H1 (cell line): ENCODE measurements around the gene FAM228B. TPM values are rescaled to one million over a fixed set of nuclear protein-coding genes. Genes with fewer than 3 reads are reported as not detected.

Source experiments
- CTCF ChIA-PET: fragments of 300-600 bp; sonication (Branson Sonifier 250); formaldehyde crosslinking; loops from one replicate; lab custom pipeline; 2021; ENCODE audit not compliant: partially characterized antibody; lab: Charles Lee
- POLR2A ChIA-PET: fragments of 300-600 bp; sonication (Branson Sonifier 250); formaldehyde crosslinking; loops from one replicate; lab custom pipeline; 2021; ENCODE audit warnings: inconsistent platforms; ENCODE audit not compliant: partially characterized antibody; lab: Charles Lee
- DNase-seq, 2 experiments: peaks; one replicate each; pipeline versions ENCODE4 v3.0.0 to v3.0.0-alpha.2; 2010 to 2022; ENCODE audit warnings: low spot score in 2 of 2, low read depth in 1 of 2, mixed read lengths in 1 of 2
- FAIRE-seq: peaks from 2 replicates; lab custom pipeline; 2011; peaks lifted over from hg19 to GRCh38; lab: Jason Lieb, UNC
- H2AFZ ChIP-seq: 2 replicates; pipeline ENCODE4 v1.8.1; 2012; ENCODE audit warnings: low read length, inconsistent platforms
- H2AK5ac ChIP-seq: 2 replicates; pipeline ENCODE4 v1.6.1; 2013; ENCODE audit warnings: low read depth, low read length
- H2BK120ac ChIP-seq: replicated peaks from 2 replicates; pipeline ENCODE3; 2013; ENCODE audit warnings: low read depth, low read length, inconsistent platforms
- H2BK12ac ChIP-seq: 2 replicates; pipeline ENCODE4 v1.6.1; 2013; ENCODE audit warnings: low read depth, low read length
- H2BK15ac ChIP-seq: 2 replicates; pipeline ENCODE4 v1.6.1; 2013; ENCODE audit warnings: low read length
- H2BK20ac ChIP-seq: 2 replicates; pipeline ENCODE4 v1.6.1; 2013; ENCODE audit warnings: low read length
- H2BK5ac ChIP-seq: 2 replicates; pipeline ENCODE4 v1.6.1; 2013; ENCODE audit warnings: low read depth, low read length
- H3K14ac ChIP-seq: 2 replicates; pipeline ENCODE4 v1.6.1; 2013; ENCODE audit warnings: inconsistent platforms; ENCODE audit not compliant: insufficient read length
- H3K18ac ChIP-seq: 2 replicates; pipeline ENCODE4 v1.6.1; 2013; ENCODE audit warnings: low read length; ENCODE audit errors: extremely low read depth
- H3K23ac ChIP-seq: 2 replicates; pipeline ENCODE4 v1.6.1; 2013; ENCODE audit warnings: inconsistent platforms; ENCODE audit not compliant: insufficient read length
- H3K23me2 ChIP-seq: 2 replicates; pipeline ENCODE4 v1.6.1; 2013; ENCODE audit warnings: low read depth, low read length
- H3K27ac ChIP-seq: 2 replicates; pipeline ENCODE4 v1.6.1; 2011; ENCODE audit warnings: low read depth, low read length, inconsistent platforms
- H3K27me3 ChIP-seq, 4 experiments: replicated peaks in 1 of 4; 1 replicate in 1 of 4; 2 replicates in 3 of 4; pipeline versions ENCODE4 v1.6.1 to v1.8.1; 2011 to 2013; ENCODE audit warnings: low read length in 3 of 4, mild to moderate bottlenecking in 3 of 4, inconsistent platforms in 2 of 4, mixed read lengths in 2 of 4, moderate library complexity in 1 of 4; ENCODE audit not compliant: control insufficient read depth in 3 of 4, insufficient read depth in 3 of 4; ENCODE audit errors: extremely low read depth in 1 of 4
- H3K36me3 ChIP-seq, 4 experiments: 2 replicates each; pipeline versions ENCODE4 v1.6.1 to v1.8.1; 2011 to 2013; ENCODE audit warnings: mild to moderate bottlenecking in 4 of 4, low read length in 3 of 4, moderate library complexity in 2 of 4, control low read depth in 1 of 4, inconsistent platforms in 1 of 4; ENCODE audit not compliant: insufficient read depth in 4 of 4, control insufficient read depth in 2 of 4
- H3K4ac ChIP-seq: replicated peaks from 2 replicates; pipeline ENCODE3; 2013; ENCODE audit warnings: low read length, low read depth, mixed read lengths, inconsistent platforms; ENCODE audit not compliant: insufficient read length
- H3K4me1 ChIP-seq, 4 experiments: replicated peaks in 1 of 4; 1 replicate in 1 of 4; 2 replicates in 3 of 4; pipeline versions ENCODE4 v1.6.1 to v1.8.1; 2011 to 2013; ENCODE audit warnings: low read length in 3 of 4, inconsistent platforms in 2 of 4, mixed read lengths in 1 of 4; ENCODE audit not compliant: insufficient read depth in 4 of 4, control insufficient read depth in 3 of 4
- H3K4me2 ChIP-seq, 2 experiments: 2 replicates each; pipeline versions ENCODE4 v1.6.1 to v1.8.1; 2011 to 2013; ENCODE audit warnings: low read depth in 2 of 2, low read length in 2 of 2, control low read depth in 1 of 2, inconsistent platforms in 1 of 2, mild to moderate bottlenecking in 1 of 2; ENCODE audit not compliant: insufficient read depth in 1 of 2
- H3K4me3 ChIP-seq, 4 experiments: fragments of 200-600, 300-600 bp in 1 of 4; sonication (generic), shearing (Covaris generic), sonication (Bioruptor Twin) in 1 of 4; 2 replicates each; pipeline versions ENCODE4 v1.5.1 to v1.8.1; 2011 to 2016; ENCODE audit warnings: low read length in 4 of 4, low read depth in 3 of 4, control low read depth in 2 of 4, inconsistent platforms in 2 of 4, mild to moderate bottlenecking in 2 of 4, mixed read lengths in 1 of 4, moderate library complexity in 1 of 4; ENCODE audit not compliant: insufficient read depth in 2 of 4; ENCODE audit errors: extremely low read depth in 1 of 4
- H3K56ac ChIP-seq: replicated peaks from 2 replicates; pipeline ENCODE3; 2013; ENCODE audit warnings: low read depth, mild to moderate bottlenecking, mixed read lengths, low read length, inconsistent platforms; ENCODE audit not compliant: insufficient read length
- H3K79me1 ChIP-seq: 2 replicates; pipeline ENCODE4 v1.6.1; 2013; ENCODE audit warnings: low read depth, low read length, control low read depth
- H3K79me2 ChIP-seq, 2 experiments: 2 replicates each; pipeline versions ENCODE4 v1.6.1 to v1.8.1; 2012 to 2013; ENCODE audit warnings: low read length in 2 of 2, mild to moderate bottlenecking in 2 of 2, inconsistent platforms in 1 of 2; ENCODE audit not compliant: insufficient read depth in 2 of 2, control insufficient read depth in 1 of 2
- H3K9ac ChIP-seq, 4 experiments: replicated peaks in 1 of 4; 1 replicate in 1 of 4; 2 replicates in 3 of 4; pipeline versions ENCODE4 v1.6.1 to v1.8.1; 2011 to 2013; ENCODE audit warnings: low read depth in 3 of 4, low read length in 3 of 4, control low read depth in 2 of 4, mild to moderate bottlenecking in 2 of 4, moderate library complexity in 2 of 4, inconsistent platforms in 1 of 4; ENCODE audit errors: extremely low read depth in 1 of 4
- H3K9me3 ChIP-seq, 2 experiments: 2 replicates each; pipeline versions ENCODE4 v1.6.1 to v1.8.1; 2012 to 2013; ENCODE audit warnings: mild to moderate bottlenecking in 2 of 2, moderate library complexity in 2 of 2, control low read depth in 1 of 2, inconsistent platforms in 1 of 2, low read depth in 1 of 2, low read length in 1 of 2, mixed read lengths in 1 of 2; ENCODE audit not compliant: insufficient read depth in 2 of 2
- H4K20me1 ChIP-seq, 2 experiments: replicated peaks in 1 of 2; 2 replicates each; pipeline versions ENCODE3 to v1.8.1; 2011 to 2013; ENCODE audit warnings: inconsistent platforms in 2 of 2, low read length in 2 of 2, mild to moderate bottlenecking in 1 of 2; ENCODE audit not compliant: insufficient read depth in 2 of 2, control insufficient read depth in 1 of 2
- H4K5ac ChIP-seq: 2 replicates; pipeline ENCODE4 v1.6.1; 2013; ENCODE audit warnings: low read length, low read depth, mixed read lengths, inconsistent platforms; ENCODE audit not compliant: insufficient read length
- H4K8ac ChIP-seq: 2 replicates; pipeline ENCODE4 v1.8.0; 2013; ENCODE audit warnings: mild to moderate bottlenecking, moderate library complexity, low read length, inconsistent platforms; ENCODE audit not compliant: insufficient read depth; ENCODE audit errors: extremely low read depth
- H4K91ac ChIP-seq: replicated peaks from 2 replicates; pipeline ENCODE3; 2013; ENCODE audit warnings: low read length, mixed read lengths, inconsistent platforms; ENCODE audit not compliant: insufficient read length
- BACH1 ChIP-seq: IDR thresholded peaks from 2 replicates; pipeline ENCODE4 v1.6.1; 2012; ENCODE audit warnings: low read length, improper control_type of control experiment
- CEBPB ChIP-seq: IDR thresholded peaks from 2 replicates; pipeline ENCODE4 v1.6.1; 2012; ENCODE audit warnings: low read depth, low read length
- EGR1 ChIP-seq: IDR thresholded peaks from 2 replicates; pipeline ENCODE4 v1.6.1; 2011; ENCODE audit warnings: low read depth, low read length, borderline replicate concordance
- FOSL1 ChIP-seq: IDR thresholded peaks from 2 replicates; pipeline ENCODE4 v1.6.1; 2011; ENCODE audit warnings: mild to moderate bottlenecking, low read depth, low read length, moderate library complexity; ENCODE audit not compliant: insufficient read depth
- JUND ChIP-seq: IDR thresholded peaks from 2 replicates; pipeline ENCODE4 v1.6.1; 2011; ENCODE audit warnings: mild to moderate bottlenecking, improper control_type of control experiment, low read length
- MAFK ChIP-seq: IDR thresholded peaks from 2 replicates; pipeline ENCODE4 v1.6.1; 2012; ENCODE audit warnings: low read depth, mild to moderate bottlenecking, improper control_type of control experiment, low read length
- POLR2AphosphoS5 ChIP-seq: IDR thresholded peaks from 2 replicates; pipeline ENCODE4 v1.6.1; 2011; ENCODE audit warnings: low read depth, low read length
- POU5F1 ChIP-seq: IDR thresholded peaks from 2 replicates; pipeline ENCODE4 v1.6.1; 2011; ENCODE audit warnings: low read depth, mild to moderate bottlenecking, low read length, moderate library complexity
- RAD21 ChIP-seq, 2 experiments: IDR thresholded peaks in 1 of 2; conservative IDR thresholded peaks in 1 of 2; 2 replicates each; pipeline ENCODE4 v1.6.1; 2011; ENCODE audit warnings: low read depth in 2 of 2, low read length in 2 of 2, improper control_type of control experiment in 1 of 2, inconsistent platforms in 1 of 2, mild to moderate bottlenecking in 1 of 2, moderate library complexity in 1 of 2
- SIRT6 ChIP-seq: IDR thresholded peaks from one replicate; pipeline ENCODE4 v1.7.1; 2012; ENCODE audit warnings: low read length, inconsistent platforms
- USF2 ChIP-seq: IDR thresholded peaks from 2 replicates; pipeline ENCODE4 v1.6.1; 2011; ENCODE audit warnings: low read length, improper control_type of control experiment
- WGBS, 2 experiments: shearing (Covaris generic) in 1 of 2; methylation state at CpG; one replicate each; pipeline versions ENCODE4 v1.1.6 to v1.1.7; 2013 to 2015; ENCODE audit warnings: low lambda C conversion rate in 2 of 2, mixed read lengths in 2 of 2, inconsistent platforms in 1 of 2, low coverage in 1 of 2, missing lambda C conversion rate in 1 of 2; ENCODE audit not compliant: insufficient replicate concordance in 2 of 2, insufficient coverage in 1 of 2, insufficient read length in 1 of 2; ENCODE audit errors: extremely low coverage in 1 of 2, missing lambda C conversion rate in 1 of 2; 5-methylcytosine and 5-hydroxymethylcytosine counted together
- polyA plus RNA-seq, 7 experiments: library from polyadenylated mRNA; depleted of rRNA in 3 of 7; stranded (reverse) in 5 of 7; unstranded in 2 of 7; fragments of >200 nt in 5 of 7; fragments of 200-250 nt in 2 of 7; gene quantifications; 1 replicate in 5 of 7; 2 replicates in 1 of 7; 4 replicates in 1 of 7; pipeline versions ENCODE4 v1.2.1 to v1.2.3, GENCODE V29; 2011 to 2013; ENCODE audit warnings: missing spikeins in 2 of 7, mixed read lengths in 2 of 7
- total RNA-seq: library from RNA; stranded (reverse); fragmentation: NEBNext Ultra II Directional; extraction: Animal tissue kit (Norgen Biotek cat#: 25700); gene quantifications from 2 replicates; pipeline ENCODE4 v1.2.1, GENCODE V29; 2021

FAM228B gene
- total and polyA plus RNA-seq, 2 of the 8 experiments (the other 6 are each of a cell fraction or from before 2014, with no cell fraction given) = 1.4 to 3.2 TPM

GRCh38 chr2:24073816-24074215, 49.5 kb upstream of the FAM228B start:
- DNase-seq (no peak), FAIRE-seq (no peak)
- TF ChIP-seq MAFK (no peak), JUND (no peak), SIRT6 (no peak), USF2 (no peak), POU5F1 (no peak), EGR1 (no peak), POLR2AphosphoS5 (no peak), BACH1 (no peak), CEBPB (no peak), FOSL1 (no peak), RAD21 (IDR thresholded peaks at IDR 0.05 in 1 of 2, conservative IDR thresholded peaks at IDR 0.05 in 1 of 2; ENCODE audit: low read depth in 2 of 2, low read length in 2 of 2) (no peak)
- H3K23ac ChIP-seq = no peak overlapping the region
- no peak overlapping the region for H2BK15ac ChIP-seq
- no peaks in the 10 kb centered on the region for H3K9me3 ChIP-seq
- no peaks in the 10 kb centered on the region for H3K27me3 ChIP-seq
- ChIA-PET POLR2A (interaction anchor here (0.6 to 2.8 kb wide), 10 partner anchors 9 to 146 kb away, joined by 3 to 14 read pairs (median 5); partner anchors contain the start of genes ATAD2B, TP53I3, UBXN2A and WDCP), CTCF (interaction anchor here (0.9 to 1.0 kb wide), 2 partner anchors 10 to 13 kb away, joined by 3 to 4 read pairs; no protein-coding TSS in a partner anchor)
- H3K9ac ChIP-seq = no peak overlapping the region
- no peak overlapping the region for H3K56ac ChIP-seq
- H3K4me1 ChIP-seq = peaks cover 0 to 7% (median 2%) of the 10 kb centered on the region in 4 experiments; a peak in 4 of 7 replicates
- no peak overlapping the region for H2BK12ac ChIP-seq
- no peak overlapping the region for H2BK5ac ChIP-seq
- no peak overlapping the region for H4K91ac ChIP-seq
- 93% methylated on average over 6 of the region's 6 CpGs; no CpG with 5 or more reads in 1 of the 2 experiments for WGBS, 2 experiments
- no peak overlapping the region for H3K18ac ChIP-seq
- H3K36me3 ChIP-seq = peaks cover 0 to 32% (median 18%) of the 10 kb centered on the region in 4 experiments; a peak in 7 of 8 replicates
- no peak overlapping the region for H3K27ac ChIP-seq
- no peak overlapping the region for H4K5ac ChIP-seq
- no peak overlapping the region for H3K14ac ChIP-seq
- peaks cover 0 to 2% of the 10 kb centered on the region in 2 experiments for H4K20me1 ChIP-seq
- H2AK5ac ChIP-seq = no peak overlapping the region
- no peak overlapping the region; a peak in 1 of 4 replicates for H3K4me2 ChIP-seq
- H3K79me2 ChIP-seq = peaks cover 0 to 27% of the 10 kb centered on the region in 2 experiments; a peak in 2 of 4 replicates
- H2AFZ ChIP-seq = no peak overlapping the region
- no peak overlapping the region for H4K8ac ChIP-seq
- H3K79me1 ChIP-seq = no peaks in the 10 kb centered on the region; the same call in 1 of the 2 replicates
- no peak overlapping the region for H3K4me3 ChIP-seq
- no peak overlapping the region for H2BK120ac ChIP-seq
- H3K23me2 ChIP-seq = peaks cover 5% of the 10 kb centered on the region; the same call in 1 of the 2 replicates
- H2BK20ac ChIP-seq = no peak overlapping the region
- H3K4ac ChIP-seq = no peak overlapping the region
